EH (cell line): ENCODE results near the gene ZNF892.

Experiments
- DNase-seq: peaks from one replicate; pipeline ENCODE4 v3.0.0-alpha.2; 2015; ENCODE audit warnings: low read depth

ZNF892 gene

GRCh38 chr2:95207111-95207961, at the start of gene ZNF892:
Gene ZNF892, plus strand, starts transcription at chr2:95207521. Its CDS starts 295 bp downstream, at chr2:95207816.
- DNase-seq, result peak; percentile 88

- no peak for DNase-seq
Measured at GRCh38 chr2:95158441-95158840, 48.9 kb upstream of the ZNF892 start.

GRCh38 chr2:95158891-95159619, 48.3 kb upstream of the ZNF892 start:
- DNase-seq, result peak; percentile 52

- DNase-seq, result peak; percentile 78
Measured at GRCh38 chr2:95159690-95160449, 47.5 kb upstream of the ZNF892 start, which contains the start of gene ZNF514. Gene ZNF514, minus strand, starts transcription at chr2:95159848. Its CDS starts 6,595 bp downstream, at chr2:95153253.

GRCh38 chr2:95165030-95165370, 42.3 kb upstream of the ZNF892 start:
- no peak for DNase-seq

- DNase-seq, result peak; percentile 98
Measured at GRCh38 chr2:95165371-95166064, 41.8 kb upstream of the ZNF892 start, which contains the start of gene ZNF2. Gene ZNF2, plus strand, starts transcription at chr2:95165809. Its CDS starts 10,418 bp downstream, at chr2:95176227.

GRCh38 chr2:95166065-95166763, 41.1 kb upstream of the ZNF892 start:
- DNase-seq, result no peak

GRCh38 chr2:95171902-95172301, 35.4 kb upstream of the ZNF892 start:
- DNase-seq, result no peak

- no peak for DNase-seq
Measured at GRCh38 chr2:95174031-95174542, 33.2 kb upstream of the ZNF892 start.

- DNase-seq, result no peak
Measured at GRCh38 chr2:95179451-95179850, 27.9 kb upstream of the ZNF892 start.

GRCh38 chr2:95181774-95182173, 25.5 kb upstream of the ZNF892 start:
- no peak for DNase-seq

GRCh38 chr2:95185197-95185596, 22.1 kb upstream of the ZNF892 start:
- no peak for DNase-seq

GRCh38 chr2:95185973-95186372, 21.3 kb upstream of the ZNF892 start:
- no peak for DNase-seq

GRCh38 chr2:95192956-95193355, 14.4 kb upstream of the ZNF892 start:
- peak; percentile 46 for DNase-seq

GRCh38 chr2:95203911-95204310, 3.4 kb upstream of the ZNF892 start:
- no peak for DNase-seq

- DNase-seq, result no peak
Measured at GRCh38 chr2:95204396-95204795, 2.9 kb upstream of the ZNF892 start.

- DNase-seq, result no peak
Measured at GRCh38 chr2:95206096-95206495, 1.2 kb upstream of the ZNF892 start.

- peak; percentile 10 for DNase-seq
Measured at GRCh38 chr2:95208106-95208505, 785 bp downstream of the ZNF892 start.

GRCh38 chr2:95215018-95215612, 7.8 kb downstream of the ZNF892 start:
- DNase-seq, result no peak

- DNase-seq, result no peak
Measured at GRCh38 chr2:95220449-95220848, 13.1 kb downstream of the ZNF892 start.
